ENCODE data around the gene SLC25A1.

Gene SLC25A1

DNA sequence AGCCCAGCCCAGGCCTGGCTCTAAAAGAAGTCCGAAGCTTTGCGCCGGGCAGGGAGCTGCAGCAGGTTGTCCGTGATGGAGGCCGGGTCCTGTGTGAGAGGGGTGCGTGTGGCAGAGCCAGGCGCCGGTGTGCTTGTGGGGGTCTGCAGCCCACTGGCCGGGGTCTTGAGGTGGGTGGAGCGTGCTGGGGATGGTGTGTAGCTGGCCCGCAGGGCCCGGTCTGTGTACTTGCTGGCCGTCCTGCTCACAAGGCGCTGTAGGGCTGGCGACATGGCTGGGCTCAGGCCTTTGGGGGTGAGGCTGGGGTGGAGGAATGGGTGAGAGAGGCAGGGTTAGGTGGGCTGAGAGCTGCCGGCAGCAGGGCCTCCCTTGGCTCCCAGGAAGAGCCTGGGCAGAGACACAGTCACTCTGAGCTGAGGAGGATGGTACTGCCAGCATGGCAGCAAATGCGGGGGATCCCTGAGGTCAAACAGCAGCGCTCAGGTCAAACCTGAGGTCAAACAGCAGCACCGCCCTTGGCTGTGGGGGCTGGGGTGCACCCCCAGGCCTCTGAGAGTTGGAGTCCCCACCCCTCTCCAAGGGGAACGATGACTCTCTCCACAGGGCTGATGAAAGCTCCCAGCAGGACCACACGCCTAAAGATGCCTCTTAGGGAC is 44.2 kb downstream of the SLC25A1 start:
- no peak for DNase-seq

DNA sequence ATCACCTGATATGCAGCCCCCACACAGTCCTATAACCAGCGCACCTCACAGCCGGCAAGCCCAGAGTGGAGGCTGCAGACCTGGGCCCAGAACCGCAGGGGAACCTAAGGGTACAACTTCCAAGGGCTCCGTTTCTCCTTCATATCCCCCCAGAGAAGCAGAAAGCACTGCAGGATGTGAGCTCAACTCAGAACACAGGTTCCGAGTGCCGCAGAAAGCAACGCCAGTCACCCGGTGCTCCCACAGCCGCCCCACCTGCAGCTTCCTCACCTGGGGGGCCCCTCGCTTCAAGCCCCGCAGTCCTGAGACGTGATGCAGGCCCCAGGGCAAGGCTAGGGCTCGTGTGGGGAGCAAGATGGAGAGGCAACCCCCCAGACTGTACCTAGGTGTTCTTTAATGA is 45.0 kb downstream of the SLC25A1 start:
- no peak for DNase-seq

DNA sequence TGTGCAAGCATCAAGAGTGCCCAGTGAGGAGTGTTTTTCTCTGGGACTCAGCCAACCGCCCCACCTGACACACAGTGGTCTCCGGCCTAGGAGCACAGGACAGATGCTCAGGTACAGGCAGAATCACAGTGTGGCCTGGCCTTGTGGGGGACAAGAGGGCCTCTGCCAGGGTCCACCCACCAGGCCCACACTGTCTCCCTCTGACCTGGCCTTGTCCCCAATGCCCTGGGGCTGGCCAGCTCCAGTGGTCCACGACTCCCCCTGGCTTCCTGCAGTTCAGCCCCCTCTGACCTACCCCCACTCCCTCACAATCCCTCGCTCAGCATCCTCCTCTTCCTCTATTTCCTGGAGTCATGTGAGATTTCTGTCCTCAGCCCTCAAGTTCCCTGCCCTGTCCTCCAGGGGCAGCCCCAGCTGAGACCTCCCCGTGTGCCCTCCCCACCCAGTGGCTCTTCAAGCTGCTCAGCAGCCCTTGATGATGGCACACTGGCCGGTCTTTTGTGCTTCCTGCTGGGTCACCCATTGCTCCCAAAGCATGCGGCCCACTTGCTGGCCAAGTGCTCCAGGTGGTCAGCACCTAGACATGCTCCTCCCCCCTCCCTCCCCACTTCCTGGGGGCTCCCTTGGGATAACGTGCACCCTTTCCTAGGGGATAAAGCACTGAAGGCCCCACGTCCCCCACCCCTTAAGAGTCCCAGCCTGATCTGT is 45.7 kb downstream of the SLC25A1 start:
- DNase-seq, result no peak

DNA sequence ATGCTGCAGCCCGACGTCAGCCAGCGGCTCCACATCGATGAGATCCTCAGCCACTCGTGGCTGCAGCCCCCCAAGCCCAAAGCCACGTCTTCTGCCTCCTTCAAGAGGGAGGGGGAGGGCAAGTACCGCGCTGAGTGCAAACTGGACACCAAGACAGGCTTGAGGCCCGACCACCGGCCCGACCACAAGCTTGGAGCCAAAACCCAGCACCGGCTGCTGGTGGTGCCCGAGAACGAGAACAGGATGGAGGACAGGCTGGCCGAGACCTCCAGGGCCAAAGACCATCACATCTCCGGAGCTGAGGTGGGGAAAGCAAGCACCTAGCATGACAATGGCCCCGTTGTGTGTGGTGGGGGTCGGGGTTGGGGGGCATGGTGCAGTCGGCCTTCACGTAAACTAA is 46.4 kb downstream of the SLC25A1 start:
- DNase-seq, result no peak

DNA sequence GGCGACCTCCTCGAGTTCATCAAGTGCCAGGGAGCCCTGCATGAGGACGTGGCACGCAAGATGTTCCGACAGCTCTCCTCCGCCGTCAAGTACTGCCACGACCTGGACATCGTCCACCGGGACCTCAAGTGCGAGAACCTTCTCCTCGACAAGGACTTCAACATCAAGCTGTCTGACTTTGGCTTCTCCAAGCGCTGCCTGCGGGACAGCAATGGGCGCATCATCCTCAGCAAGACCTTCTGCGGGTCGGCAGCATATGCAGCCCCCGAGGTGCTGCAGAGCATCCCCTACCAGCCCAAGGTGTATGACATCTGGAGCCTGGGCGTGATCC is 46.9 kb downstream of the SLC25A1 start:
- no peak for DNase-seq

DNA sequence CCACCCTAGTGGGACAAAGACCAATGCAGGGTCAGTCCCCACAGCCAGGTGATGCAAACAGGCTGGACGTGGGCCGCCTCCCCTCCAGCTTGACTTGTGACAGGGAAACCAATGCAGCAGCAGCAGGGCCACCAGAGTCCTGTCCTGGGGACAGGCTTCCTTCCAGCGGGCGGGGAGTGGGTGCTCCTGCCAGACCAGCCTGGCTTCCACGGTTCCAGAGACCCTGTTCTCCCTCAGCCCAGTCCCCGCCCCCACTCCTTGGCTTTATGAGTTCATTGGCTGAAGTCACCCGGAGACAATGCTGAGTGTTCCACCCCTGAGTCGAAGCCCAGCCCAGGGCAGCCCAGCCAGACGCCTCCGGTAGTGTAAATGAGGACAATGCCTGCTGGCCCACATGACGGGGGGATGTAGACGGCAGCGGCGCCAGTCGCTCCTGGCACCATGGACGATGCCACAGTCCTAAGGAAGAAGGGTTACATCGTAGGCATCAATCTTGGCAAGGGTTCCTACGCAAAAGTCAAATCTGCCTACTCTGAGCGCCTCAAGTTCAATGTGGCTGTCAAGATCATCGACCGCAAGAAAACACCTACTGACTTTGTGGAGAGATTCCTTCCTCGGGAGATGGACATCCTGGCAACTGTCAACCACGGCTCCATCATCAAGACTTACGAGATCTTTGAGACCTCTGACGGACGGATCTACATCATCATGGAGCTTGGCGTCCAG is 47.4 kb downstream of the SLC25A1 start, which contains the start of gene TSSK2:
TSSK2 (plus strand) TSS at position 350 of the 726 bp plus-strand sequence; CDS start at position 442, 92 bp downstream.
- no peak for DNase-seq

DNA sequence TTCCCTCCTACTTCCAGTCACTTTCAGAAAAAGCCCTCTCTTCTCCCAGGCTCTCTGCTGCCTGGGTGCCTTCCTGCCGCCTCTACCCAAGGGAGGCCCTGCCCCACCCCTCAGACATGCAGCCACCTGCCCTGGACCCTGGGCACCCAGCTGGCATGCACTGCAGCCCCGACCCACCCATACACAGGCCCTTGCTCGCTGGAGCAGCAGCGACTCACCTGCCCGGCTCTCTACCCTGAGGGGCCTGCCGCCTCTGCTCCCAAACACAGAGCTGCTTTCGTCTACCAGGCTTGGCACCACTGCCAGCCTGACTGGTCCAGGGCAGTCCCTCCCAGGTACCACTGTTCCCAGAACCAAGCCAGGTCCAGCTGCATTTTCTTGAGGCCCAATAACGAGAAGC is 48.7 kb downstream of the SLC25A1 start:
- no peak for DNase-seq

DNA sequence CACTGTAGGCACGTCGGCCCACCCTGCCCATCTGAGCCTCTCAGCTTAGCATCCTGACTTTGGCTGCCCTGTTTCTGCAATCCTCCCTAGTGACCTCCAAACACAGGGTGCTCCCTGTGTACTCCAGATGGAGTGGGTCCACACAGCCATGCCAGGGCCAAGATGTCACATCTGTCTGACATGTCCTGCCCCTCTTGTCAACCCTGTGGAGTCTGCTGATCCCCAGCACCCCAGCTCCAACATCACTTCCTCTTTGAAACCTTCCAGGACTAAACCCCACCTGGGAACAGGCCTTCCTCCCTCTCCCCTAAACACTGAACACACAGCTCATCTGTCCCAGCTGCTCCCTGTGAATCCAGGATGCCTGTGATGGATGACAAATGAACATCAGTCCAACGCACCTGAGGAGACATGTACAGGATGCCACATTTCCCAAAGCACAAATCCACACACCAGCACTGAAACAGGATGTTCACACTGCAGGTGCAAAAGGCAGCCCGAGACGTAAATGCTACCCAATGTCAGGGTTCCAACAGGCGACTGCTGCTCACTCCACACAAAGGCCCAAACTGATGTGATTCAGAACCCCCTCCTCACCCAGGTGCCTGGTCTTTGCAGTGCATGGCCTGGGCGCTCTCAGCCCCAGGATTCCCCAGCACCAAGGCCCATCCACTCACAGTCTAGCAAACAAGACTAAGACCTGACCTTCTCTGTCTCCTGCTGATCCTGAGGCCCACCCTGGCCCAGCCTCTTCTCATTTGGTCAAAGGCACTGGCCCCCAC is 49.4 kb downstream of the SLC25A1 start:
- no peak for DNase-seq

DNA sequence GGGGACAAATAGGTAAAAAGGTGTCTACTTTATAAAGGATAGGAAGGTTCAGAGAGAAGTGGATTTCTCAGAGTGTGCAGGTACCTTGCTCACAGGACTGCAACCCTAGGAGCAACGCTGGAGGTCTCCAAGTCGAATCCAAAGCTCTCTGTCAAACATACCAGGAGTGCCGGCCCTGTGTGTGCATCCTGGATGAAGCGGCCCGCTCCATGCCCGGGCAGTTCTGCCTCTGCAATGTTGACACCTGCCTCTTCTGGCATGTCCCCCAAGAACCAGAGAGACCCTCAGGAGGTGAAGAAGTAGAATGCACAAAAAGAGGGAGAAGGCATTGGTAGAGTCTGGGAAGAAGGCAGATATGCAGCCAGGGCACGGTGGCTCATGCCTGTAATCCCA is 50.5 kb downstream of the SLC25A1 start:
- no peak for DNase-seq

DNA sequence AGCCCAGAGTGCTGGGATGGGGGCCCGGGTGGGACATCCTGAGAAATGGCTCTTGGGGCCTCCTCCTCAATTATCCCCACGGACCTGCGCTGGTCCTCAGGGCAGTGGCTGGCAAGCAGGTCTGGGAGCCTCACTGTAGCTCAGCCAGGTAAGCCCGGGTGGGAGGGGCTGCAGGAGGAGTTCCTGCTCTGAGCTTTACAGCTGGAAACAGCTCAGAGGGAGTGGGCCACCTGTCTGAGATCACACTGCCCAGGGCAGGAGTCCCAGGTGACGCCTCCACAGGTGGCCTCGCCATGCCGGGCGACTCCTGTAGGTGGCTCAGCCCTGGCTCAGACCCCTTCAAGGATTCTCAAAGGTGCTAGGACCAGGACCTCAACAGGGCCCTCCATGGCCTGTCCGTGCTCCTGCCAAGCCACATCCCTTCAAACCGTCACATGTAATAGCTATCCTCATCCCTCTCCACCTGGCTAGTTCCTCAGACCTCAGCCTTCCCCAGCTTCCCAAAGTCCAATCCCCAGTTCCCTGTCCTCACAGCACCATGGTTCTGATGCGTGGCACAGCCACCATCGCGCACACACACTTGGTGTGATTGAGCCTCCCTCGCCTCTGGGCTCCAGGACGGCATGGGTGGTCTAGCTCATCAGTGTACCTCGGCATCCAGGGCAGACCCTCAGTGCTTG is 51.1 kb downstream of the SLC25A1 start:
- no peak for DNase-seq

DNA sequence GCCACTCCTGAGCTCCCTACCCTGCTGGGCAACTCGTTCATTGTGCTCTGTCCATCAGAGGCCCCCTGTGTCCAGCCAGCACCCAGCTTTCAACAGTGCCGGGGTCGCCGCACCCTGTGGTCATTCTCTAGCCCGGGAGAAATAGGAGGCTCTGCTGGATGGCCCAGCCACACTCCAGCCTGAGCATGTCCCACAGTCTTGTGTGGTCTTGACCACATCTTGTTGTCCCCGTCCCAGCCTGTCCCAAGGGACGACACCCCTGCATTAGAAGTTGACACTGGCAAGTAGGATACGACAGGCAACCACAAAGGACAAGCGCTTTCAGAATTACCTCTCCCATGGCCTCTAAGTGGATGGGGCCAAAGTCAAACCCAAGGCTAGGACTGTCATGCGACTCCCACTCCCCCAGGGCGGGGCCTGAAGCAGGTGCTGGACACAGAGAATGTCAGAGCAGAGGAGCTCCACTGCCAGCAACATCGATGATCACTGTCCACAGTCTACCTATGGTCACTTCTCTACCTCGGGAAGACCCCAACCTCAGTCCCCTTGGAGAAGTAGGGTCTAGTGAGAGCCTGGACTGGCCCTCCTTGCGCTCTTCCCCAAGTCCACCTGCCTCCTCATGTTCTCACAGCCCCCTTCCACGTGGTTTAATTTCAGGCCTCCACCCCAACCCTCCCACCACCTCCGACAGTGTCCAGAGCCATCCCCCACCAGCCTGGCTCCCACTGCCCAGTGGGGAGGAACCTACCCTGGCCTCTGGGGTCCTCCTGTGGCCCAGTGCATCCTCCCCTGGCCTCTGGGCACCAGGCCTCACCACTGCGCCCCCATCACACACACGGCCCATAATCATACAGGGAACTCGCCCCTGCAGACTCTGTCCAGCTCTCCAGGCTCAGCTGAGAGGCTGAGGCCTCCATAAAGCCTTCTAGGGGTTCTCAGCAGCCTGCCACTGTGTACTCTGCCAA is 51.9 kb downstream of the SLC25A1 start:
- no peak for DNase-seq
